ENCODE results near the gene ANO2. TPM values are rescaled to one million over a fixed set of nuclear protein-coding genes. Genes with fewer than 3 reads are reported as not detected.

ANO2 gene
- total RNA-seq, 1 experiment from 2014 or later, result not detected

GRCh38 chr12:5796171-5796958, 148.7 kb downstream of the ANO2 start:
- in situ Hi-C loops (cut with HindIII; ENCODE audit: low sequenced_read_pairs), result no loop called here
- DNase-seq (ENCODE audit: low spot score), result no peak

- DNase-seq (ENCODE audit: low spot score), result peak; percentile 5
- in situ Hi-C loops (cut with HindIII; ENCODE audit: low sequenced_read_pairs), result no loop called here
These were observed 150.9 kb downstream of the ANO2 start for GRCh38 chr12:5794156-5794555.

- in situ Hi-C loops (cut with HindIII; ENCODE audit: low sequenced_read_pairs), result no loop called here
- no peak for DNase-seq (ENCODE audit: low spot score)
These were observed 152.7 kb downstream of the ANO2 start for GRCh38 chr12:5792343-5792742.

- DNase-seq (ENCODE audit: low spot score), result no peak
- in situ Hi-C loops (cut with HindIII; ENCODE audit: low sequenced_read_pairs), result no loop called here
These were observed 155.5 kb downstream of the ANO2 start for GRCh38 chr12:5789469-5789968.

- in situ Hi-C loops (cut with HindIII; ENCODE audit: low sequenced_read_pairs), result no loop called here
- no peak for DNase-seq (ENCODE audit: low spot score)
These were observed 157.2 kb downstream of the ANO2 start for GRCh38 chr12:5787828-5788227.

GRCh38 chr12:5785601-5786000, 159.5 kb downstream of the ANO2 start:
- in situ Hi-C loops (cut with HindIII; ENCODE audit: low sequenced_read_pairs), result no loop called here
- DNase-seq (ENCODE audit: low spot score), result no peak

- in situ Hi-C loops (cut with HindIII; ENCODE audit: low sequenced_read_pairs), result no loop called here
- DNase-seq (ENCODE audit: low spot score), result no peak
These were observed 160.5 kb downstream of the ANO2 start for GRCh38 chr12:5784462-5785130.

GRCh38 chr12:5783289-5783920, 161.7 kb downstream of the ANO2 start:
- DNase-seq (ENCODE audit: low spot score), result no peak
- in situ Hi-C loops (cut with HindIII; ENCODE audit: low sequenced_read_pairs), result no loop called here

- in situ Hi-C loops (cut with HindIII; ENCODE audit: low sequenced_read_pairs), result no loop called here
- no peak for DNase-seq (ENCODE audit: low spot score)
These were observed 164.5 kb downstream of the ANO2 start for GRCh38 chr12:5780536-5780935.

GRCh38 chr12:5779401-5779800, 165.7 kb downstream of the ANO2 start:
- DNase-seq (ENCODE audit: low spot score), result no peak
- in situ Hi-C loops (cut with HindIII; ENCODE audit: low sequenced_read_pairs), result no loop called here

- in situ Hi-C loops (cut with HindIII; ENCODE audit: low sequenced_read_pairs), result no loop called here
These were observed 166.2 kb downstream of the ANO2 start for GRCh38 chr12:5778821-5779220.

GRCh38 chr12:5777451-5777850, 167.6 kb downstream of the ANO2 start:
- DNase-seq (ENCODE audit: low spot score), result no peak
- in situ Hi-C loops (cut with HindIII; ENCODE audit: low sequenced_read_pairs), result no loop called here

More at GRCh38 chr12:5778821-5779220, 166.2 kb downstream of the ANO2 start:
- DNase-seq (ENCODE audit: low spot score), result no peak

GRCh38 chr12:5776091-5776490, 169.0 kb downstream of the ANO2 start:
- in situ Hi-C loops (cut with HindIII; ENCODE audit: low sequenced_read_pairs), result no loop called here
- DNase-seq (ENCODE audit: low spot score), result no peak

- DNase-seq (ENCODE audit: low spot score), result no peak
- in situ Hi-C loops (cut with HindIII; ENCODE audit: low sequenced_read_pairs), result no loop called here
These were observed 171.5 kb downstream of the ANO2 start for GRCh38 chr12:5773550-5773949.

- DNase-seq (ENCODE audit: low spot score), result no peak
- in situ Hi-C loops (cut with HindIII; ENCODE audit: low sequenced_read_pairs), result no loop called here
These were observed 173.3 kb downstream of the ANO2 start for GRCh38 chr12:5771756-5772155.

- in situ Hi-C loops (cut with HindIII; ENCODE audit: low sequenced_read_pairs), result no loop called here
- no peak for DNase-seq (ENCODE audit: low spot score)
These were observed 174.3 kb downstream of the ANO2 start for GRCh38 chr12:5770727-5771126.

GRCh38 chr12:5768581-5769196, 176.4 kb downstream of the ANO2 start:
- in situ Hi-C loops (cut with HindIII; ENCODE audit: low sequenced_read_pairs), result no loop called here
- DNase-seq (ENCODE audit: low spot score), result no peak

GRCh38 chr12:5768171-5768570, 176.9 kb downstream of the ANO2 start:
- no peak for DNase-seq (ENCODE audit: low spot score)
- in situ Hi-C loops (cut with HindIII; ENCODE audit: low sequenced_read_pairs), result no loop called here

- in situ Hi-C loops (cut with HindIII; ENCODE audit: low sequenced_read_pairs), result no loop called here
- DNase-seq (ENCODE audit: low spot score), result no peak
These were observed 186.7 kb downstream of the ANO2 start for GRCh38 chr12:5758347-5758746.

Data from G401 (cell line).